ENCODE measurements around the gene PGGHG.

Gene PGGHG

DNA sequence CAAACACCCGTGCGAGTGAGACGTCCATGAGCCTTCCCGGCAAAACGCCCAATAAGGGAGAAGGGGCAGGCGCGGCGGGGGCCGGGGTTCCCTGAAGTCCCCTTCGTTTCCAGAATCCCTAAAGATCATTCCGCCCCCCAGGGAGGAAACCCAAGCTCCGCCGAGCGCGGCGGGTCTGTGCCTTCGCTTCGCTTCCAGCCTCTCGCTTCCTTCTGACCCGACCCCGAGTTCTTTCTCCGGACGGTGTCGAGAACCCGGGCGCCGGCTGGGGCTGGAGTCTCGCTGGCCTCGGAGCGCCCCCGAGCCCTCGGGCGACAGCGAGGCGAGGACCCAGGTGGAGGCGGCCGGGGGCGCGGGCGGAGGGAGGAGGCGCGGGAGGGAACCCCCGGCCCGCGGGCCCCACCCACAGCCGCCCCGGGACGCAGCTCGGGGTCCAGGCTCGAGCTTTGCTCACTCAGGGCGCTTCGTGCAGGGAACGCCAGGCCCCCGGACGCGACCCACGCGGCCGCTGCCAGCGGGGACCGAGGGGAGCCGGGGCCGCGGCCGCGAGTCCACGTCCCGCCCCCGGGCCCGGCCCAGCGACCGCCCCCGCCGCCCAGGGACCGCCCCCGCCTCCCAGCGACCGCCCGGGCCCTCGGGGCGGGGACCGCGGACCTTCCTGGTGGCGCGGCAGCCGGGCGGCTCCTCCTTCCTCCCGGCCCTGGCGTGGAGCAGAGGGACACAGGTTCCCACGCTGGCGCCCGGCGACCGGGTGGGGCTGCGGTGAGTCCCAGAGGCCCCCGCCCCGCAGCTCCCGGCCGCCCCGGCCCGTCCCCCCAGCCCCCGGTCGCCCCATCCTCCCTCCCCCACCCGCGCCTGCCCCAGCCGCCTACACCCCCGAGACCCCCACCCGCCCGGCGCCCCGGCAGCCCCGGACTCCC is at the start of gene PGGHG:
Gene PGGHG, plus strand, starts transcription at position 649 of the 920 bp plus-strand sequence. CDS start 691 bp downstream, outside the sequence.
- peak; percentile 55 for DNase-seq (ENCODE audit: low read depth)

DNA sequence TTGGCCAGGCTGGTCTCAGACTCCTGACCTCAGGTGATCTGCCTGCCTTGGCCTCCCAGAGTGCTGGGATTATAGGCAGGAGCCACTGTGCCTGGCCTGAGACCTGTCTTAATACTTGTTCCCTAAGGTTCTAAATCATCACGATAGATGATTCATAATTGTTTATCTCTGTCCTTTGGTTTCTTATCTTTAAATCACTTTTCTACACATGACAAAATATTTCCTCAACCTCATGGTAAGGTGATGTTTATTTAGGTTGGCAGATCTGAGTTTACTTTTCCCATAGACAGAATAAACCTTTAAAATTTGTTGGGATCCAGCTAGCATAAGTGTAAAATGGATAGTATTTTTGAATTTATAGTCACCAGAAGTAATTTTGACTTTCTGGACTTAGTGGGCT is 48.6 kb upstream of the PGGHG start:
- DNase-seq (ENCODE audit: low read depth): no peak

DNA sequence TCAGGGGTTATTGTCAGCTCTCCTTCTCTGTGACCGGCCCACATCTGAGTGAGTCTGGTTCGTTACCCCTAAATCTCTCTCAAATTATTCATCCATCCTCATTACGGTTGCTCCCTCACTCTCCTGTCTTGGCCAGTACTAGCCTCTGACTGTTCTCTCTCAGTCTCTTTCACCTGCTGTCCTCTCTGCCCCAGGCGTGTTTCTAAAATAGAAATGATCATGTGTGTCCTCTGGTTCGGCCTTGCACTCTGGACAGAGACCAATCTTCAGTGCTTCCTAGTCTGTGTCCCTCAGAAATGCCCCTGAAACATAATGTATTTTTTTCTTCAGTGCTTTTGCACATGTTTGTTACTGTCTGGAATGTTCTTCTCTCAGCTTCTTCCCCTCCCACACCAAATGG is 47.3 kb upstream of the PGGHG start:
- no peak for DNase-seq (ENCODE audit: low read depth)

DNA sequence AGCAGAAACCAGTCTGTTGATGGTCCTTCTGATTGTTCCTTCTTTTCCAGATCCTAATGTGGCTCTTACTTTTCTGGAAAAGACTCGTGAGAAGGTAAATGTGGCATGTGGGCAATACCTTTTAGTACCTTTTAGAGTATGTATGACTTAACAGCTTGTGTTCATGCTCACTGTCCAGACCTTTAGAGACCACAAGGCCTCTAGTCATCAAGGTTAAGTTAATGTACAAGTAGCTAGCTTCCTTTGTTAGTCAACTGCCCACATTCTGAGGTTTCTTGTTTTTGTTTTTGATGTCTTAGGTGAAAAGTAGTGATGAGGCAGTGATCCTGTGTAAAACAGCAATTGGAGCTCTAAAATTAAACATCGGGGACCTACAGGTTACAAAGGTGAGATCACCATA is 44.5 kb upstream of the PGGHG start:
- no peak for DNase-seq (ENCODE audit: low read depth)

DNA sequence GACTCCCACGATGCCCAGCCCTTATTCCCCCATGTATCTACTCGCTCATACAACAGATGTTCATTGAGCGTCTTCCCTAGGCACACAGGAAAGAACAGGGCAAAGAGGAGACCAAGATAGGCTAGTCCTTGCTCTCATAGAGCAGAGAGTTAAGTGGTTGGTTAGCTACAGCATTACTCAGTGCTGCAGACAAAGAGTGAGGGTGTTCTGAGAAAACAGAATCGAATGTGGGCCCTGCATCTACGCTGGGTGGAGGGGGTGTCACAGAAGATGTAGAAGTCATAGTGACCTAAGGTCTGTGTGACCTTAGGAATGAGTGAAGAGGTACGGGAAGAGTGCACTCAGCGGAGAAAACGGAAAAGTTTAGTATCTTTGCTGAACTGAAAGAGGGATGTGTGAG is 39.9 kb upstream of the PGGHG start:
- DNase-seq (ENCODE audit: low read depth): no peak

DNA sequence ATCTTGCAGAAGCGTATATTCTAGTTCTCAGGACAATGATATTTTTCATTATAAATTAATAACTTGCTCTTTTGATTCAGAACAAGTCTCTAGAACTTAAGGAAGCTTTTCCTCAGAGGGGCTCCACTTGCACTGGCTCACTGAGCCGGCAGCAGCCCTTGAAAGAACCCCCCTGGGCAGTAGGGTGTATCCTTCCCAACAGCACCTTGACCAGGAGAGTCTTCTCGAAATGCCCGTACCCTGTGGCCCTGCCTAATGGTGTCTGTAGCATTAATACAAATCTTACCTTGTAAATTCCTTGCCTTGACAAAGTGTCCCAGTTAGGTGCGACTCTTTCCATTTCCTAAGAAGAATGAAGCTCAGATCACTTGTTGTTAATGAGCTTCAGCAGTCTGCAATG is 38.7 kb upstream of the PGGHG start:
- no peak for DNase-seq (ENCODE audit: low read depth)

DNA sequence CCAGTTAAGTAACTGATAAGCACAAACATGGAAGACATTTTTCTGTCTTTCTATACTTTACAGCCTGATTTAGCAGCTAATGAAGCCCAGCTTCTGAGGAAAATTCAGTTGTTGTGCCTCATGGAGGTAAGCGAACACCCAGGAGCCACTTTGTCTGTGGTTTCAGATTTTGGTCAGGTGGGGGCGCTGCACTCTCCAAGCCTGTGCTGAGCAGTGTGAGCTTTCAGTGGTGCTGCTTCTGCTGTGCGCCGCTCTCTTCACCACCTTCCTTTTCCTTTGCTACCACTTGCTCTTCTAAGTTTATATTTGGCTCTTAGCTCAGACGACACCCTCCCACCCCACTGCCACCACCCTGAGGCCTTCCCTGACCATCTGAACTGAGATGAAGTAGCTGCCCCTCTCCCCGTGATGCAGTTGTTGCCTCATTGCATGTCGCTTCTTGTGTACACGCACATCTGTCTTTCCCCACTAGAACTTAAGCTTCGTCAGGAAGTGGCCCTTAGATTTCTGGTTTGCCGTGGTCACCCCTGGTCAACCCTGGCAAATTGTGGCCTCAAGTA is 38.1 kb upstream of the PGGHG start:
- DNase-seq (ENCODE audit: low read depth): peak; percentile 55

DNA sequence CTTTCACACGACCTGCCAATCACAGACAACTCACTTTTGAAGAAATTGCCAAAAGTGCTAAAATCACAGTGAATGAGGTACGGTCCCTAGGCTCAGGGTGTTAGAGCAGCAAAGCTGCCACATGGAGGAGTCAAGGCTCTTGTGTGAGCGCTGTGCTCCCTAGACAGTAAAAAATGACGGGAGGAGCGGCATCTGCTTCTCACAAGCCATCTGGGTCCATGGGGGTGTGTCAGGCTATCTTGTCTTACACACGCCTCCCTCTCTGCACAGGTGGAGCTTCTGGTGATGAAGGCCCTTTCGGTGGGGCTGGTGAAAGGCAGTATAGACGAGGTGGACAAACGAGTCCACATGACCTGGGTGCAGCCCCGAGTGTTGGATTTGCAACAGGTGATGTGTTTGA is 37.4 kb upstream of the PGGHG start:
- DNase-seq (ENCODE audit: low read depth): no peak

DNA sequence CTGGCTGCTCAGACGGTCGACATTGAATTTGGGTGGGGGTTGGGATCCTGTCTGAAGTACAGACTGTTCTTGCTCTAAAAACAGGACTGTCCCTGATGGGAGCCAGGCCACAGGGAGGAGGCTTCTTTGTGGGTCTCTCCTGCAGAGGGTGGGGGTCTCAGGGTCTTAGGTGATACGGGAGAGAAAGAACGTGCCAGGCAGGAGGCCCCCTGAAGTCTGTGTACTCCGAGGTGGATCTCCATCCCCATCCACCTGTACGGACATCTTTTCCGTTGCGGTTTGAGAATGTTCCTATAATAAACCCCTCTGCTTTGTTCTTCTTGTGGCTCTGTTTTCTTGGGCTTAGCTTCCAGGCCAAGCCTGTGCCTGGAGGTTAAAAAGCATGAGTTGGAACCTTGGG is 36.3 kb upstream of the PGGHG start:
- no peak for DNase-seq (ENCODE audit: low read depth)

DNA sequence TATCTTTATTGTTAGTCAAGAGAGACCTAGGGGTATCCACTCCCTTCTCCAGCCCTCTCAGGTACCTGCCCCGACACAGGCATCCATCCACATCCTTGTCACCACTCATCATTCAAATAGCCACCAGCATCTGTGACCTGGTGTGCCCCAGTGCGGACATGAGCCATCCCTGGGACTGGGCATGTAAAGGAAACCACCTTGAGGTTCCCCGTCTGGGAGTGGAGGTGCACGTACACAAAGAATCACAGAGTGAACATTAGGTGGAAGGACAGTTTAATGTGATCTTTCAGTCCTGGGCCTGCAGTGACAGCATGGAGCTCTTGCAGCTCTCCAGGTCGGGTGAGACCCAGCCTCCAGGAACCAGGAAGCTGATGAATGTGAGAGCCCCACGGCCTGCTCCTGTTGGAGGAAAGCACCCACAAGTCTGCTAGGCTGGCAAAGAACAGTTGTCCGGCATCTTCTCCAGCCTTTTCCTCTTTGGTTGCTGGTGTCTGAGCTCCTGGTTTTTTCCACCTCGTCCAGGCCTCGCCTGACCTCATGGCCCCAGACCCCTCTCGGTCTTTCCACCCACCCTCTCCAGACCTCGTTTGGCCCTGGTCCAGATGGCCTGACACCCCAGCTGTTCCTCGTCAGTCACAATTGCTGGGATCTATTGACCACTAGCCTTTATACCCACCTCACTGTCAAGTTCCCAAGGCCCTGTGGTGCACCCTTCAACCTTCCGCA is 35.6 kb upstream of the PGGHG start:
- no peak for DNase-seq (ENCODE audit: low read depth)

DNA sequence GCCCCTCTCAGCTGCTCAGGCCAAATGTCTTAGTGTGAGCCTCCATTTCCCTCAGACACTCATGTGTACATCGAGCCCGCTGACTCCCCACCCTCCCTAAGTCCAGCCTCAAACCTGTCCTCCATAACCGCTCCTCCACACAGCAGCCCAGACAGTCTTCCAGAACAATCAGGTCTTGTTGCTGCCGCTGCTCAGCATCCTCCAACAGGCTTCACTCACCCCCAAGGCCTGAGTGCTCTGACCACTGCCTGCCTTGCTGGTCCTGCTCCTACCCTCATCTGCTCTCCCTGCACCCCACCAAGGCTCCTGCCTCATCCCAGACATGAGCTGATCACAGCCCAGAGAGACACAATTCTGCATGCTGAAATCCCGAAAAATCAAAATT is 35.0 kb upstream of the PGGHG start:
- DNase-seq (ENCODE audit: low read depth): no peak

DNA sequence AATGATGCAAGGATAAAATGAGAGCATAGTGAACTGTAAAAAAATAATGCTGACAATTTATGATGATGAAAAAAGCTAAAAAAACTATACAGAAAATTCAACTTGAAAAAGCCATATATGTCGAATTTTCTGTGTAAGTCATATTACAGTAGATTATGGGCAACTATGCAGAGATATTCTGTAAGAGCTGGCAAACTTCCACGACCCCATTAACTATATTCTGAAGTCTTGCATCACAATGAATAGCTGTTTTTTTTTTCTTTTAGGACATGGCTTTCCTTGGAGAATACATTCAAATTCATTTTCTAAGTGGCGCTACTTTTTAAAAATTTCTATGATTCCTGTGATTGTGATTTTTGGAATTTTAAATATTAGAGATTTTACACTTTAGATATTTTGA is 33.8 kb upstream of the PGGHG start:
- no peak for DNase-seq (ENCODE audit: low read depth)

DNA sequence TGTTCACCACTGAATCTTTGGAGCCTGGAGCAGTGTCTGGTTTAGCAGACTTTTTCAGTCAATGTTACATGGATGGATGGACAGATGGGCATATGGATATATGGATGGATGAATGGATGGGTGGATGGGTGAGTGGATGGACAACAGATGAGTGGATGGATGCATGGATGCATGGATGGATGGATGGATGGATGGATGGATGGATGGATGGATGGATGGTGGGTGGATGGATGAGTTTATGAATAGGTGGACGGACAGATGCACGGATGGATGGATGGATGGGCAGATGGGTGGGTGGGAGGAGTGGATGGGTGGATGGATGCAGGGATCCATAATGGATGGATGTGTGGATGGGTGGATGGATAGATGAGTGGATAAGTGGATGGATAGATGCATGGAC is 33.1 kb upstream of the PGGHG start:
- DNase-seq (ENCODE audit: low read depth): no peak

DNA sequence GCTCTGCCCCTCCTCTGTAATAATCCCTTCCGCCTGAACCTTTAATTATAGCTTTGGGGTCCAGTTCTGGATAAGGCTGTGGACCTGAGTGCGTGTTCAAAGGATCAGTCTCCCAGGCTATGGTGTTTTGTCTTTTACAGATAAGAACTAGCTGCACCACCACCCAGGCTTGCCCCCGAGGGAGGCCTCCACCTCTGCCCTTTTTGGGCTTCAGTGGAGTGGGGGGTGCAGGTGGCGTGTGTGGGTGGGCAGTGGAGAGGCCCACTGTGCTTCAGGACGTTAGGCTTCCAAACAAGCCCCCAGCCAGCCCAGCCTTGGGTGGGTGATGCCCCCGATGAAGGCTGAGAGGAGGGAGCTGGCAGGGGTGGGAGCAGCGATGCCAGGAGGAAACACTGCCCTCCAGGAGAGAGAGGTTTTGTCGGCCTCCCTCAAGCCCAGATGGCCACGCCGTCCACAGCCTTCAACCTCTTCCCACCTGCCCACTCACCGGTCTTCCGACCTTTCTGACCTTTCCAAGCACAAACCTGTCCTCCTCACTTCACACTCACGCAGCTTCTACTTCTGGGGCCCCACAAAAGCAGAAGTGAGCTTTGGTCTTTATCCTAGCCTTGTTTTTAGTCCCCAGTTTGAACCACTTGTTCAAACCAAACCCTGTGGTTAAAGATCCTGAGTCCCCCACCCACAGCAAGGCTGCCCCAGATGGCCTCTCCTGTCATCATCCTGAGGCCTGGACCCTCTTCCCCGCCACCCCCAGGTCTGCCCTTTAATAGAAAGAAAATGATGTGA is 31.8 kb upstream of the PGGHG start:
- DNase-seq (ENCODE audit: low read depth): no peak

DNA sequence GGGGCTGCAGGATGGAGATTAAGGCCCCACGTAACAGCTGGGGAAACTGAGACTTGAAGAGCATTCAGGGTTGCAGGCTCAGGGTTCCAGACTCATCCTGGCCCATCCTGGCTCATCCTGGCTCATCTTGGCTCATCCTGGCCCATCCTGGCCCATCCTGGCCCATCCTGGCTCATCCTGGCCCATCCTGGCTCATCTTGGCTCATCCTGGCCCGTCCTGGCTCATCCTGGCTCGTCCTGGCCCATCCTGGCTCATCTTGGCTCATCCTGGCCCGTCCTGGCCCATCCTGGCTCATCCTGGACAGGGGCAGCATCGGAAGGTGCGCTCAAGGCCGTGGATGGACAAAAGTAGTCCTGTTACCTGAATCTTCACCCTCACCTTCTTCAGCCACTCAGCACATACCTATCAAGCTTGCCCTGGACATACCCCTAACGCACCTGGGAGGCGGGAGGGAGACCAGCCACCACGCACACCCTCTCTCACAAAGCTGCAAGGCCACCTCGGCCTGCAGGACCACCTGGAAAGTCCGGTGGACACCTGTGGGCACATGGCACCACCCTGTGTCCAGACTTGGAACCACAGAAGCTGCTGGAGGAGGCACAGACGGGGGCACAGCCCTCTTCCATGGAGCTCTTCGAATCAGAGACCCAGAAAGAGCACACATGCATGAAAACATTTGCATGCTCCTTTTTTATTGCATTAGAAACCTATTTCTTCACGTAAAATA is 31.0 kb upstream of the PGGHG start:
- peak; percentile 27 for DNase-seq (ENCODE audit: low read depth)

DNA sequence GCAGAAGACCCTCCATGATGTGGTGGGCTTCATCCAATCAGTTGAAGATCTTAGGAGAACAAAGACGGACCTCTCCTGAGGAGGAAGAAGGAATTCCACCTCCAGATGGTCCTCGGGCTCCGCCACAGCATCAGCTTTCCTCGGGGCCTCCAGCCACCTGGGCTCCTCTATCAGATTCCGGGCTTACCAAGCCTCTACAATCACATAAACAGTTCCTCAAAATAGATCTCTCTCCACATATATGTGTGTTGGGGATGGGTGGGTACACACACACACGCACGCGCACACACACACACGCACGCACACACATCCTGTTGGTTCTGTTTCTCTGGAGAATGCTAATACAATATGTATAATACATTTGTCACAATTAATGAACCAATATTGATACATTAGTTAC is 29.5 kb upstream of the PGGHG start:
- DNase-seq (ENCODE audit: low read depth): no peak

DNA sequence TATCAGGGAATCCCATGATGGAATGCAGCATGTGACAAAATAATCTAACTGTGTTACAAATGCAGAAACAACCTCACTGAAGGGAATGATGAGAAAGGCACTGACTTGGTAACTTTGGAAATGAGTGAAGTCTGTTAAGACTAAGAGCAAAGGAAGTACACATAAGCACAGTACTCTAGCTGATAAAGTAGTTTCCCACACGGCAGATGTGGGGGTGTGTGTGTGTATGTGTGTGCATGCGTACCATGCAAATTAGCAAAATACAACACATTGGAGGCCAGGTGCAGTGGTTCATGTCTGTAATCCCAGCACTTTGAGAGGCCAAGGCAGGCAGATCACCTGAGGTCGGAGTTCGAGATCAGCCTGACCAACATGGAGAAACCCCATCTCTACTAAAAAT is 27.3 kb upstream of the PGGHG start:
- no peak for DNase-seq (ENCODE audit: low read depth)

DNA sequence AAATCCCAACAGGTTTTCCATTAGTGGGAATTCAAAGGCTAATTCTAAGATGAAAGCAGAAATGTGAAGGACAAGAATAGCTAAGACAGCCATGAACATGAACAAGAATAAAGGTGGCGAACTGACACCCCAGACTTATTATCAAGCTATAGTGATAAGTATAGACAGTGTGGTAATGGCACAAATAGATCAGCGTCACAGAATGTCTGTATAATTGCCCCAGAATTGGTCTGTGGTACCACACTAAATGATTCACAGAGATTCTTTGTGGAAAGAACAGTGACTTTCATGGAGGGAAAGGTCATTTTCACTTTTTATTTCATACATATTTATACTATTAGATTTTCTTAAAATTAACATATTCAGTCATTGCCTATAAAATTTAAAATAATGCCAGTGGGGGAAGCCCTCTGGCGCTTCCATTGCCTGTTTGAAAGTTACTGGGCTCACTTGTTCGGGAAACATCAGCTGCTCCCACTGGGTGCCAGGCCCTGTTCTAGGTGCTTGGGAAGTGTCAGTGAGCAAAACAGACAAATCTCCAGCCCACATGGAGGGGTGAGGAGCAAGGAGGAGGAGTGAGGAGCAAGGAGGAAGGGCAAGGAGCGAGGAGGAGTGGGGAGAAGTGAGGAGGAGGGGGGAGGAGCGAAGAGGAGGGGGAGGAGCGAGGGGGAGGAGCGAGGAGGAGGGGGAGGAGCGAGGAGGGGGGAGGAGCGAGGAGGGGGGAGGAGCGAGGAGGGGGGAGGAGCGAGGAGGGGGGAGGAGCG is 22.1 kb upstream of the PGGHG start:
- DNase-seq (ENCODE audit: low read depth): no peak

DNA sequence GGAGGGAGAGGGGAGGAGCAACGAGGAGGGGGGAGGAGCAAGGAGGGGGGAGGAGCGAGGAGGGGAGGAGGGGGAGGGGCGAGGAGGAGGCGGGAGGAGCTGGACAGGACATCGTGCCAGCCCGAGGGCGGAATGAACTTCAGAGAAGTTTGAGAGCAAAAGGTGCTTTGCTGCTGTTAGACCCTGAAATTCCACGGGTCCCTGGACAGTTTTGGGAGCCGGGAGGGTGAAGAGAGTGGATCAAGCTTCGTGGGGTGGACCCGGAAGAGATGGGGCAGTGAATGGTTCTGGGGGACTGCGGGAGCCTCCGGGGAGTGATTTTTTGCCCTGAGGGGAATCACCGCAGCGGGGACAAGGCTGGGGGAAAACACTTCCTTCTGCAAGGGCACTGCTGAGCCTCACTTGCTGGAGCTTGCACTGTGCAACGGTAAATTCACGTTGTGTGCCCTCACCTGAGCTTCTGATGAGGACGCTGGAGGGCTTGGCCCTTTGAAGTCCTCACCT is 21.4 kb upstream of the PGGHG start:
- peak; percentile 21 for DNase-seq (ENCODE audit: low read depth)

DNA sequence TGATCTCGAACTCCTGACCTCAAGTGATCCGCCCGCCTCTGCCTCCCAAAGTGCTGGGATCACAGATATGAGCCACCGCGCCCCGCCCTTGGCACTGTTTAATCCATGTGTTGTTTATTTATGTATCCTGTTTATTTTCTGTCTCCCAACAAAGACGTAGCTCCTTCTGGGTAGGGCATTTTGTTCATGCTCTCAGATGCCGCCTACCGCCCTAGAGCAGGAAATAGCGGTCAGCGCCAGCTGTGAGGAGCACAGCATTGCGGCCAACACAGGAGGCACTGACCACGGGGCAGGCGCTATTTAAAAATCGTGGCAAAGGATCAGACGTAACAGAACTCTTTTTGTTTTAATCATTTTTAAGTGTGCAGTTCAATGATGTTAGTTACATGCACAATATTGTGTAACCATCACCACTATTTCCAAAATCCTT is 20.2 kb upstream of the PGGHG start:
- DNase-seq (ENCODE audit: low read depth): peak; percentile 53
